ENCODE measurements around the gene KDM4F. TPM values are rescaled to one million over a fixed set of nuclear protein-coding genes. Genes with fewer than 3 reads are reported as not detected.

The KDM4F gene
- total RNA-seq, 8 experiments from 2014 or later = 0.05 to 0.47 (median 0.18) TPM; not detected in 4

DNA sequence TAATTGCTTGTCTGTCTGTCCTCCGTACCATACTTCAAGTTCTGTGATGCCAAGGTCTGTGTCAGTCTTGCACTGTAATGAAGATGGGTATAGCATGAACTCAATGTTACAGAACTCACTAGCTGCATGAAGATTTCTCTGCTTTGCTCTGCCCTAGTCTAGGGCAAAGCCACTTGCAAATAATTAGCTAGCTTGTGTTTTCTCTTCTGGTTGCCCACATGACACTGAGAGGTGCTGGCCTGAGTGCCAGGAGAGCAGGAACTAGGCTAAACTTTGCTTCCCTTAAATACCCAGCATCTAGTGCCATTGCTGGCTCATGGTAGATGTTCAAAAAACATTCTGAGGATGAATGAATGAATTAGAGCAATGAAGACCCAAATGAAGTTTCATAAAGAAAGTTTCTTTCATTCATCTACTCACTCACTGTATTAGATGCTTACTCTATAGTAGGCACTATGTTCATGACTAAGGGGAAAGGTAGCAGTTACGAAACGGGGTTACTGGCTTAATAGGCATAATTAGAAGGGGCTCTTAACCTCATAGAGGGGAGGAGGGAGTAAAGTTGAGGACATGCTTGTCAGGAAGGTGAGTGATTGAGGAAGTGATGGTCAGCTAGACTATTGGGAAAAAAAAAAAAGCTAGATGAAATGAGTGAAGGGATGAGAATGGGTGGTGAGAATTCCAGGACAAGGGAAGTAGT is 36.0 kb downstream of the KDM4F start:
- WGBS, 10 experiments = 43 to 100% (median 82%) methylated on average over 1 to 3 of the region's 3 CpGs; no CpG with 5 or more reads in 1 of the 10 experiments
- in situ Hi-C loops (cut with MboI; ENCODE audit: low pct_unique_long_range_greater_than_20kb in 2 of 9, low sequenced_read_pairs in 9 of 9, unreplicated experiment in 9 of 9) = no loop called here
- H3K4me1 ChIP-seq (replicated peaks in 1 of 2) = peaks cover 0 to 5% of the 10 kb centered on the region in 2 donors
- no peak overlapping the region for H3K4me3 ChIP-seq
- no peak for ATAC-seq (replicated peaks in 6 of 8)
- peak overlapping the region in 1 of 2 donors; percentile 16 for H3K27ac ChIP-seq

DNA sequence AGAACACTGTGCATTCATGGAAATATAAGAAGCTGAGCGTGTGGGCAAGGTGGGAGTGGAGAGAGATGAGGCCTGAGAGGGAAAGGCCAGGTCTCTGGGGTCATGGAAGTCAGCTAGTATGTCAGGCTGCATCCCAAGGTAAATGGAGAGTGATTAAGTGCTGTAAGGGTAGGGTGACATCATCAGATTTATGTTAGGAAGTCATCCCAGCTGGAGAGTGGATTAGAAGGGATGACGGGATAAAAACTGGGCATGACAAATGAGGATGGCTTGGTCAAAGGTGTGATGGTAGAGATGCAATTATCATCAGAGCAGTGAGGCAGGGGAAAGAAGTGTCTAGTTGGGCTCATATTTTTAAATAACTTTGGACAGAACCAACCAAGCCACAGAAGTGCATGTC is 36.9 kb downstream of the KDM4F start:
- H3K27ac ChIP-seq = no peak overlapping the region
- WGBS, 10 experiments = 50 to 80% (median 64%) methylated on average over 1 to 2 of the region's 2 CpGs; no CpG with 5 or more reads in 4 of the 10 experiments
- peak in 2 of 8 experiments; percentile 1 to 3 for ATAC-seq (replicated peaks in 6 of 8)
- H3K4me1 ChIP-seq (replicated peaks in 1 of 2) = peaks cover 7 to 12% of the 10 kb centered on the region in 2 donors
- in situ Hi-C loops (cut with MboI; ENCODE audit: low pct_unique_long_range_greater_than_20kb in 2 of 9, low sequenced_read_pairs in 9 of 9, unreplicated experiment in 9 of 9) = no loop called here
- no peak overlapping the region for H3K4me3 ChIP-seq

DNA sequence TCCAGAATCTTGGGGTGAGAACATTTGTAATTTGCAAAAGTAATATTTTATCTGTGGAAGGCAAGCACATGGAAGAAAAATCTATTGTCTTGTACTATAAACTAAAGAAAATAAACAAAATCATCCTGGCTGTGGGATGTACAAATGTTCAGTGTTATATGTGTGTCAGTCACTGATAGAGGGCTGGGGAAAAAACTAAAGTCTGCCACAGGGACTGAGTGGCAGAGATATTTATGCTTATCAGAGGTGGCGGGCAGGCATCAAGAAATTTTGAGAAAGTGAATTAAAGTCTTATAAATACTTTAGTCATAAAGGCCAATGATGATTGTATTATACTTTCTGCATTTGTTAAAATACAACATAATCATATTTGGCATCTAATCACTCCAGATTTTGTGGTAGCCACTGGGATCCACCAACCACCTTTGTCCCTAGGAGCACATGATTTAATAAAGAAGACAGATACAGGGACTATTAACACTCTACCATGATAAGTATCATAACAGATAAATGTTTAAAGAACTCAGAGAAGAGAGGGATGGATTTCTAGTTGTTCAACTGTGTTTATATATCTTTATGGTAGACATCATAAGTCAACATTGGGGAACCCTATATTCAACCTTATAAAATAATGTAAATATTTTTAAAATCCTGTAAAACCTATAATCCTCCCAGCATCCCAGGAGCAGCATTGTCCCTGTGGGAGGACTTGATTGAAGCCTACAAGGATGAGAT is 37.8 kb downstream of the KDM4F start:
- no peak for ATAC-seq (replicated peaks in 6 of 8)
- no peak overlapping the region for H3K4me3 ChIP-seq
- H3K27ac ChIP-seq = no peak overlapping the region
- in situ Hi-C loops (cut with MboI; ENCODE audit: low pct_unique_long_range_greater_than_20kb in 2 of 9, low sequenced_read_pairs in 9 of 9, unreplicated experiment in 9 of 9) = no loop called here
- peaks cover 11% of the 10 kb centered on the region in 2 donors for H3K4me1 ChIP-seq (replicated peaks in 1 of 2)
- WGBS, 10 experiments = 80 to 100% (median 100%) methylated on average over 1 of the region's 1 CpG; no CpG with 5 or more reads in 4 of the 10 experiments

DNA sequence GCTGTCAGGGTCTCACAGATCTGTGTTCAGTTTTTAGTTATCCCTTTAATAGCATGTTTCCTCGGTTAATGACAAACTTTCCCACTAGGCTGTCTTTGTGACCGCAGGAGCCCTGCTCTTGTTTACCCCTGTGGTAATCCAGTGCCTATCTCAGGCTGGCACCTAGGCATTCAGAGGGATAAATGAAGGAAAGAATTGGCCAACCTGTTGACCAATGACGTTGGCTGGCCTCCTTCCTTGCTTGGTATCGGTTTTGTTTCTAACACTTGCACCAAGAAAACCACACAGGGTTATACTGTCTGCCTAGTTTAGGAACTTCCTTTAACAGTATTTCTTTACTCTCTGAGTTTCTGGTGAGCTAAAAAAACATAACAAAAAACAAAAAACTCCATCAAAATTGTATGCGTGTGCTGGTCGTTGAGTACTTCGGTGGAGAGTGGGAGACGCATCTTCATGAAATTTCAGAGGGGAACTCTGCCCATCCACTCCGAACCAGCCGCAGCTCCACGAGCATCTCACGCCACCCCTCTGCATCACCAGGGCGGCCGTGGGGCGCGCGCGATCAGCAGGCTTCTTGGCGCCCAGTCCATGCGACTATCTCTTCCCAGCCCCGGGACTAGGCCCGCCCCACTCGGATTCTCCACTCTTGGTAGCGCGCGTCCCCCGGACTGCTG is 39.9 kb downstream of the KDM4F start:
- Histone ChIP-seq H3K4me1 (replicated peaks in 1 of 2) (peaks cover 11% of the 10 kb centered on the region in 2 donors), H3K27ac (peak overlapping the region; percentile 29 to 72), H3K4me3 (peak overlapping the region; percentile 61 to 82 (median 76))
- peak in 2 of 8 experiments; percentile 33 to 48 for ATAC-seq (replicated peaks in 6 of 8)
- in situ Hi-C loops (cut with MboI; ENCODE audit: low pct_unique_long_range_greater_than_20kb in 2 of 9, low sequenced_read_pairs in 9 of 9, unreplicated experiment in 9 of 9) = no loop called here
- 21 to 86% (median 47%) methylated on average over 2 to 19 of the region's 27 CpGs; no CpG with 5 or more reads in 1 of the 10 experiments for WGBS, 10 experiments

DNA sequence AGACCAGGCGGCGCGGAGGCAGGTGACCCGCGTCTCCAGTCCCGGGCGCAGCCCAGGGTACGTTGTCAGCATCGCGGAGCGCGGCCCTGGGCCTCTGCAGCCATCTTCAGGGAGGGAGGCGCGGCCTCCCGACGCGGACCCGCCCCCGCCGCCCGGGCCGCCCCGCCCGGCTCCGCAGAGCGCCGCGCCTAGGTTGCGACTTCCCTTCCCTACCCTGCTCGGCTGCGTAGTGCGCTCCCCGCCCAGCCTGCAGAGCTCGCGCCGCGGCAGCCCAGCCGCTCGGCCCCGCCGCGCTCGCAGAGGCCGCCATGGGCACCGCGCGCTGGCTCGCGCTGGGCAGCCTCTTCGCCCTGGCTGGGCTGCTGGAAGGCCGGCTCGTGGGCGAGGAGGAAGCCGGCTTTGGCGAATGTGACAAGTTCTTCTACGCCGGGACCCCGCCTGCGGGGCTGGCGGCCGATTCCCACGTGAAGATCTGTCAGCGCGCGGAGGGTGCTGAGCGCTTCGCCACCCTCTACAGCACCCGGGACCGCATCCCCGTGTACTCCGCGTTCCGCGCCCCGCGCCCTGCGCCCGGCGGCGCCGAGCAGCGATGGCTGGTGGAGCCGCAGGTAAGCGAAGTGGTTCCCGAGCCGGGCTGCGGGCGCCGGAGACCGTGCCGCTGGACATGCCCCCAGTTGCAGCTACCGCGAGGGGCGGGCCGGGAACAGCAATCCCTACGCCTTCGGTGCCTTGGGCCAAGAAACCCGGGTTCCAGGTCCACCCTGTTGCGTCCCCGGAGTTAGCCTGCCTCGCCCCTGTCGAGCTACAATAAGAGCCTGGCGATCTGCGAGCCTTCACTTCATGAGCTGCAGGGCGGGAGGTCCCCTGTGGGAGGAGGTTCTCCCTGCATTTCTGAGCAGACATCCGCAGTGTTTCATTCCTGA is 40.7 kb downstream of the KDM4F start, which contains the start of gene ENDOD1:
Gene ENDOD1 (plus strand): TSS at position 227 of the 923 bp plus-strand sequence. CDS start 82 bp downstream, at position 309.
- Histone ChIP-seq H3K4me3 (peak within 1 kb of the TSS; percentile 61 to 82 (median 76)), H3K4me1 (replicated peaks in 1 of 2) (peaks cover 11% of the 10 kb centered on the region in 2 donors), H3K27ac (peak within 1 kb of the TSS; percentile 29 to 72)
- peak; percentile 90 to 97 (median 92) for ATAC-seq (replicated peaks in 6 of 8)
- WGBS, 10 experiments = 0 to 2% (median 0%) methylated on average over 1 to 12 of the region's 106 CpGs; no CpG with 5 or more reads in 6 of the 10 experiments
- in situ Hi-C loops (cut with MboI; ENCODE audit: low pct_unique_long_range_greater_than_20kb in 2 of 9, low sequenced_read_pairs in 9 of 9, unreplicated experiment in 9 of 9) = no loop called here

DNA sequence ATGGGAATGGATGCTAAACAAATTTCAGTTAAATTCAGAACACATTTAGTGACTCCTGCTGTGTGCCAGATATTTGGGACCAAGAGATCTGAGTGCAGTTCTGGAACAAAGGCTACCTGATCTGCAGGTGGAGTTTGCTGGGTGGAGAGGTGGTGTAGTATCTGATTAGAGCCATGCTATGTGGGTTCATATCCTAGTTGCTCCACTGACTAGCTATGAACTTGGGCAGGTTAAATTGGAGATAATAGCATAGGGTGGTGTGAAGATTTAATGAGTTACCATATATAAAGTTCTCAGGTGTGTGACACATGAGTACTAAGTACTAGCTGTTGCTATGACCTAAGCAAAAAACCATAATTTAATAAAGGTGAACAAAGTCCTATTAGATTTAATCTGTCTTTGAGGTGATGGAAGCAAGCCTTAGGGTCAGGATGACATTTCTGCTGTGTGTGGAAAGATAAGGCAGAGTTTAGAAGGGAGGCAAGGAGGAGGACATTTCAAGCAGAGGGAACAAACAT is 42.5 kb downstream of the KDM4F start:
- ATAC-seq (replicated peaks in 6 of 8) = no peak
- in situ Hi-C loops (cut with MboI; ENCODE audit: low pct_unique_long_range_greater_than_20kb in 2 of 9, low sequenced_read_pairs in 9 of 9, unreplicated experiment in 9 of 9) = no loop called here
- H3K4me3 ChIP-seq = peak overlapping the region in 1 of 5 donors; percentile 82
- H3K4me1 ChIP-seq (replicated peaks in 1 of 2) = peaks cover 11% of the 10 kb centered on the region in 2 donors
- H3K27ac ChIP-seq = no peak overlapping the region

DNA sequence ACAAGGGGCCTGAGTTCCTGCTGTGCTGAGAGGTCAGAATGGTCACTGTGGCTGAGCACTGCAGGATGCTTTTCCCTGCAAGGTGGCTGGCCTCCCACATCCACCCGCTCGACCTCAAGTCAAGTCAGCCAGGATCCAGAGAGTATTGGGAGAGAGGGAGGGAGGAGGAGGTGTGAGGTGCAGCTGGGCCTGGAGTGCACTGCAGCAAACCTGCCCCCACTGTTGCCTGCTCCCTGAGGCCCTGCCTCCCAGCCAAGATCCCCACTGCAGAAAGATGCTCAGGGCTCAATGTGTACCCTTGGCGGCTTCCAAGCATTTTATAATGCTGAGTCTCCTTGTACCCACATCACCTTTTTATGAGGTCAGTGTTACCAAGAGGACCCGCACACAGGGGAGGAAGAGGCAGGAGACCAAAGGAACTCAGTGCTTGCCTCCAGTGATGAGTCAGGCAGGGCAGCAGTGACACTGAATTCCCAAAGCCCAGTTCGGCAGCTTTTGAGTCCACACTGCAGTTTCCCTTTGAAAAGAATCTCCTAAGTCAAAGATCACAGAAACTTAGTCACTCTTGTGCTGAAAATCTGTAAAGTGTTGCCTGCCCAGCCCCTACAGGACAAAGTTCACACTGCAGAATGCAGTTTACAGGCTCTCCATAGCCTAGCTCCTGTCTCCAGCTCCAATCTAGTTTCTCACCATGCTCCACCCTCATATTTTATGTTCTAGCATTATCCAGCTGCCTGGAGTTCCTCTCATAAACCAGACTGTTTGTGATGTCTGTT is 43.5 kb downstream of the KDM4F start:
- no peak overlapping the region for H3K27ac ChIP-seq
- 17 to 100% (median 40%) methylated on average over 1 to 3 of the region's 5 CpGs; no CpG with 5 or more reads in 3 of the 10 experiments for WGBS, 10 experiments
- peak in 2 of 8 experiments; percentile 2 to 10 for ATAC-seq (replicated peaks in 6 of 8)
- no peak overlapping the region for H3K4me3 ChIP-seq
- in situ Hi-C loops (cut with MboI; ENCODE audit: low pct_unique_long_range_greater_than_20kb in 2 of 9, low sequenced_read_pairs in 9 of 9, unreplicated experiment in 9 of 9) = no loop called here
- H3K4me1 ChIP-seq (replicated peaks in 1 of 2) = peaks cover 11% of the 10 kb centered on the region in 2 donors

DNA sequence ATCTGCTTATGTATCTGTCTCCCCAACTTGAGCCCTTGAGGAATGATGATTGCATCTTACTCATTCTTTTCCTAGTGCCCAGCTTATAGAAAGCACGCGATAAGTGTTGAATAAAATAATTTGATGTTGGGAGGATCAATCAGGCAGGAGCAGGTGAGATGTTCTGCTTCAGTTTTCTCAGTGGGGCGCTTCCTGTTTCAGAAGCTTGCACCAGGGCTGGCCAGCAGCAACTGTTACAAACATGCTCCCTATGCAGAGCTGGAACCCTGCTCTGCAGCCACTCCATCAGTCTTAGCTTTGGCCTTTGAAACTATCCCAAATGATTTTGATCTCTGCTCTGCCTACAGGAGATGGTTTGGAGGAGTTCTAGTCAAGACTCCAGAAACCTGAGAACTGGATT is 44.3 kb downstream of the KDM4F start:
- no peak for ATAC-seq (replicated peaks in 6 of 8)
- Histone ChIP-seq H3K27ac (no peak overlapping the region), H3K4me1 (replicated peaks in 1 of 2) (peaks cover 11% of the 10 kb centered on the region in 2 donors), H3K4me3 (no peak overlapping the region)
- in situ Hi-C loops (cut with MboI; ENCODE audit: low pct_unique_long_range_greater_than_20kb in 2 of 9, low sequenced_read_pairs in 9 of 9, unreplicated experiment in 9 of 9) = no loop called here
- WGBS, 10 experiments = 80 to 96% (median 87%) methylated on average over 1 to 3 of the region's 3 CpGs; no CpG with 5 or more reads in 4 of the 10 experiments

DNA sequence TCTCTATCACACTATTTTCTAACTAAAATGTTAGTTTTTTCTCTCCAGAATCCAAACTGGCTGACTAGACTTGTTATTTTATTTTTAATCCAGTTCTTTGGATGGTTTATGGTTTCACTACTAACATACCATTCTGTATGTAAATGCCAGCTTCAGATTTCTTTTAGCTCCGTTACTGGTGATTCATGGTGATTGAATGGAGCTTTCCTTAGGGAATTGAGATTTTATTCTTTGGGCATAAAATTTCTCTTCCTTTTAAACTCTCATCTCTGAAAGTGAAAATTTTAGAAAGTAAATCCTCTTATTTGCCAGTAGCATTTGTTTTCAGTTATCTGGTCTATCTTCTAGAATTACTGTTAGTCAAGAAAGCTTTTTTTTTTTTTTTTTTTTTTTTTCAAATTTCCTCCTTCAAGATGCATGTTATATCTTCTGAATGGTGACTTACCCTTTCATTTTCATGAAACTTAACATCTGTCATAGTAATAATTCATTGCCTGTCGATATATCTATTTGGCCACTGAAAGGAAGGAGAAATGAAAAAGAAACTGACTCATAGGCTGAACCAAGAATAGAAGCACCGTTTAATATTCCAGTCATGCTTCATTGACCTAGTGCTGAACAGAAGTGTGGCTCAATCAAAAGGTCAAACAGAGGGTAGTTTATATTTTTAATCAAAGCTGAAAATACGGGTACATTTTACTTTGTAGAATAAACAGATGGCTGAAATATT is 46.8 kb downstream of the KDM4F start:
- WGBS, 10 experiments = 0 to 78% (median 47%) methylated on average over 1 to 4 of the region's 4 CpGs
- peak overlapping the region in 1 of 2 donors; percentile 31 for H3K27ac ChIP-seq
- peaks cover 5% of the 10 kb centered on the region in 2 donors for H3K4me1 ChIP-seq (replicated peaks in 1 of 2)
- H3K4me3 ChIP-seq = no peak overlapping the region
- in situ Hi-C loops (cut with MboI; ENCODE audit: low pct_unique_long_range_greater_than_20kb in 2 of 9, low sequenced_read_pairs in 9 of 9, unreplicated experiment in 9 of 9) = no loop called here
- peak in 7 of 8 experiments; percentile 60 to 85 (median 73) for ATAC-seq (replicated peaks in 6 of 8)

DNA sequence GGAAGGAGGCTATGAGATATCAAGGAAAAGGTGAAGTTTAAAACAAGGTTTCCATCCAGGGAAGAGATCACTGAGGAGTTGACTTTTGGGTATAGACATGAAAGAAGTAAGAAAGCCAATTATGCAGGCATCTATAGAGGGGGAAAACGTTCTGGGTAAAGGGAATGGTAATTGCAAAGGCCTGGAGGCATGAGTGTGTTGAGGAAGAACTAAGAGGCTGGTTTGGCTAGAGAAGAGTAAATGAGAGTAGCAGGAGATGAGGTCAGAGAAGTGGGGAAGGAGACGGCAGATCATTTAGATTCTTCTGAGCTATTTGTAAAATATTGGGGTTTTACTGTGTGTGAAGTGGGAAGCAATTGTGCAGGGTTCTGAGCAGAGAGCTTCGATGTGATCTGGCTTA is 48.0 kb downstream of the KDM4F start:
- 17 to 82% (median 57%) methylated on average over 1 to 3 of the region's 3 CpGs; no CpG with 5 or more reads in 1 of the 10 experiments for WGBS, 10 experiments
- H3K4me3 ChIP-seq = no peak overlapping the region
- in situ Hi-C loops (cut with MboI; ENCODE audit: low pct_unique_long_range_greater_than_20kb in 2 of 9, low sequenced_read_pairs in 9 of 9, unreplicated experiment in 9 of 9) = no loop called here
- ATAC-seq (replicated peaks in 6 of 8) = peak in 2 of 8 experiments; percentile 9 to 19
- peaks cover 0 to 2% of the 10 kb centered on the region in 2 donors for H3K4me1 ChIP-seq (replicated peaks in 1 of 2)
- no peak overlapping the region for H3K27ac ChIP-seq

DNA sequence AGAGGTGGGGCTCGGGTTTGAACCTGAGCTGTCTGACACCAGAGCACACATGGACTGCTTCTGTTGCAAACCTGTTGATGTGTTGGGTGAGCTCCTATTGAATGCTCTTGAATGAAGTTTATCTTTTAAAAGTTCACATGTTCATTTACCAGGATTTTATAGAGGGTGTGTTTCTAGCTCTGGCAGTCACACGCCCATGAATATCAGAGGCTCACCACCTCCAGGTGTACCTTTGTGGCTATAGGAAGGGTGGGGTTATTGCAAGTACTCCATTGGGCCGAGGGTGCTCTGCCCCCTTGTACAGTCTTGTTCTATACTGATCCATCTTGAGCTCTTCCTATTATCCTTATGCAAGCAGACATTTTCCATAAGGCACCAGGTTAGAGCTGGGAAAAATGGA is 49.6 kb downstream of the KDM4F start:
- ATAC-seq (replicated peaks in 6 of 8) = no peak
- H3K27ac ChIP-seq = no peak overlapping the region
- WGBS, 10 experiments = 33 to 100% (median 90%) methylated on average over 1 to 3 of the region's 3 CpGs; no CpG with 5 or more reads in 2 of the 10 experiments
- H3K4me3 ChIP-seq = no peak overlapping the region
- in situ Hi-C loops (cut with MboI; ENCODE audit: low pct_unique_long_range_greater_than_20kb in 2 of 9, low sequenced_read_pairs in 9 of 9, unreplicated experiment in 9 of 9) = no loop called here
- peaks cover 2 to 4% of the 10 kb centered on the region in 2 donors for H3K4me1 ChIP-seq (replicated peaks in 1 of 2)

Measured in motor neuron (in vitro differentiated cells).